HG03045 (cell line): Measurements from ENCODE around the gene RALBP1.
"Not testable (repeated sequence)": the region's sequence is repeated elsewhere in the genome, so short reads cannot be mapped to it uniquely, and the experiment has no call there.

Experiments
- ATAC-seq: cut with Tn5 transposase; IDR thresholded peaks from one replicate; pipeline ENCODE4 v1.9.1; 2021; ENCODE audit warnings: mild to moderate bottlenecking, moderate library complexity; ENCODE audit not compliant: unreplicated experiment

The RALBP1 gene

GRCh38 chr18:9453283-9453682, 22.0 kb upstream of the RALBP1 start:
- no peak for ATAC-seq

- ATAC-seq: no peak
Measured at GRCh38 chr18:9454061-9454703, 21.1 kb upstream of the RALBP1 start.

GRCh38 chr18:9455718-9456511, 19.4 kb upstream of the RALBP1 start:
- no peak for ATAC-seq

- ATAC-seq: no peak
Measured at GRCh38 chr18:9466127-9466526, 9.2 kb upstream of the RALBP1 start.

GRCh38 chr18:9466846-9467245, 8.5 kb upstream of the RALBP1 start:
- ATAC-seq: no peak

- no peak for ATAC-seq
Measured at GRCh38 chr18:9468998-9469397, 6.3 kb upstream of the RALBP1 start.

GRCh38 chr18:9469685-9470084, 5.6 kb upstream of the RALBP1 start:
- ATAC-seq: no peak

- no peak for ATAC-seq
Measured at GRCh38 chr18:9474108-9474982, 968 bp upstream of the RALBP1 start.

- ATAC-seq: no peak
Measured at GRCh38 chr18:9475643-9476591, 604 bp downstream of the RALBP1 start.

GRCh38 chr18:9476949-9477348, 1.6 kb downstream of the RALBP1 start:
- ATAC-seq: not testable (repeated sequence)

GRCh38 chr18:9477509-9477908, 2.2 kb downstream of the RALBP1 start:
- ATAC-seq: no peak

GRCh38 chr18:9478545-9478944, 3.2 kb downstream of the RALBP1 start:
- ATAC-seq: no peak

GRCh38 chr18:9482790-9483189, 7.5 kb downstream of the RALBP1 start:
- ATAC-seq: no peak

- no peak for ATAC-seq
Measured at GRCh38 chr18:9483526-9483925, 8.2 kb downstream of the RALBP1 start.

- not testable (repeated sequence) for ATAC-seq
Measured at GRCh38 chr18:9484856-9485255, 9.5 kb downstream of the RALBP1 start.

- no peak for ATAC-seq
Measured at GRCh38 chr18:9488538-9488937, 13.2 kb downstream of the RALBP1 start.

- peak; percentile 52 for ATAC-seq
Measured at GRCh38 chr18:9494778-9495331, 19.5 kb downstream of the RALBP1 start.

- ATAC-seq: no peak
Measured at GRCh38 chr18:9495465-9495864, 20.2 kb downstream of the RALBP1 start.

- ATAC-seq: no peak
Measured at GRCh38 chr18:9495916-9496705, 20.8 kb downstream of the RALBP1 start.
